CD4-positive, alpha-beta memory T cell (primary cell): Measurements from ENCODE around the gene UGT2B28. TPM values are rescaled to one million over a fixed set of nuclear protein-coding genes. Genes with fewer than 3 reads are reported as not detected.
"Not testable (repeated sequence)": the region's sequence is repeated elsewhere in the genome, so short reads cannot be mapped to it uniquely, and the experiment has no call there.

Experiments used
- CTCF ChIA-PET: fragments of 350-600 bp; sonication (Branson Sonifier 250); formaldehyde crosslinking; loops from one replicate; lab custom pipeline; 2021; ENCODE audit warnings: inconsistent platforms; ENCODE audit not compliant: partially characterized antibody; lab: Charles Lee
- POLR2A ChIA-PET: fragments of 350-600 bp; sonication (Branson Sonifier 250); formaldehyde crosslinking; loops from one replicate; lab custom pipeline; 2021; ENCODE audit not compliant: partially characterized antibody; lab: Charles Lee
- DNase-seq, 5 donors: peaks; one replicate each; pipeline versions ENCODE4 v3.0.0 to v3.0.0-alpha.2; 2020 to 2022; ENCODE audit warnings: mixed read lengths in 1 of 5
- H3K27ac ChIP-seq: one replicate; pipeline ENCODE4 v1.7.0; 2013; ENCODE audit warnings: low read depth, low read length
- H3K27me3 ChIP-seq: 2 replicates; pipeline ENCODE4 v1.7.0; 2013; ENCODE audit warnings: mild to moderate bottlenecking, low read length, moderate library complexity; ENCODE audit not compliant: insufficient read depth
- H3K36me3 ChIP-seq: 2 replicates; pipeline ENCODE4 v1.7.0; 2013; ENCODE audit warnings: mild to moderate bottlenecking, low read length, moderate library complexity; ENCODE audit not compliant: insufficient read depth
- H3K4me1 ChIP-seq: 2 replicates; pipeline ENCODE4 v1.7.0; 2013; ENCODE audit warnings: mild to moderate bottlenecking, low read length, moderate library complexity; ENCODE audit not compliant: insufficient read depth
- H3K4me3 ChIP-seq, 2 donors: one replicate each; pipeline ENCODE4 v1.7.0; 2013; ENCODE audit warnings: low read length in 2 of 2, mild to moderate bottlenecking in 1 of 2
- H3K9me3 ChIP-seq, 2 donors: one replicate each; pipeline ENCODE4 v1.7.0; 2013; ENCODE audit warnings: low read length in 2 of 2, control low read depth in 1 of 2; ENCODE audit not compliant: control insufficient read depth in 1 of 2
- H3K27ac Mint-ChIP-seq, 7 donors: one replicate each; pipeline ENCODE4 v1.8.0; 2020 to 2021; ENCODE audit warnings: mixed read lengths in 7 of 7, mild to moderate bottlenecking in 6 of 7, inconsistent platforms in 3 of 7, moderate library complexity in 3 of 7
- H3K27me3 Mint-ChIP-seq, 2 donors: one replicate each; pipeline ENCODE4 v1.8.0; 2020 to 2021; ENCODE audit warnings: mixed read lengths in 2 of 2
- H3K36me3 Mint-ChIP-seq, 2 donors: one replicate each; pipeline ENCODE4 v1.8.0; 2020 to 2021; ENCODE audit warnings: mixed read lengths in 2 of 2, inconsistent platforms in 1 of 2, mild to moderate bottlenecking in 1 of 2
- H3K4me1 Mint-ChIP-seq, 4 donors: one replicate each; pipeline ENCODE4 v1.8.0; 2020 to 2021; ENCODE audit warnings: mixed read lengths in 4 of 4, mild to moderate bottlenecking in 1 of 4
- H3K4me3 Mint-ChIP-seq, 8 donors: one replicate each; pipeline ENCODE4 v1.8.0; 2020 to 2021; ENCODE audit warnings: mixed read lengths in 8 of 8, mild to moderate bottlenecking in 7 of 8, moderate library complexity in 6 of 8, inconsistent platforms in 3 of 8
- H3K9me3 Mint-ChIP-seq, 8 donors: one replicate each; pipeline ENCODE4 v1.8.0; 2020 to 2021; ENCODE audit warnings: mixed read lengths in 8 of 8, mild to moderate bottlenecking in 5 of 8, inconsistent platforms in 3 of 8, moderate library complexity in 1 of 8
- intact Hi-C: fragments of 100-400 bp; cut with micrococcal nuclease; formaldehyde crosslinking; loops from one replicate; pipeline ENCODE4 v1.15.1; 2023
- polyA plus RNA-seq, 2 donors: library from polyadenylated mRNA; unstranded; fragments of 300-500 nt; fragmentation: Illumina TruSeq; gene quantifications; one replicate each; pipeline ENCODE4 v1.2.3, GENCODE V29; 2021
- total RNA-seq, 2 experiments: library from RNA; stranded (reverse); gene quantifications; one replicate each; pipeline ENCODE4 v1.2.3, GENCODE V29; 2021

Gene UGT2B28
- total and polyA plus RNA-seq, 4 experiments from 2014 or later, result not detected

GRCh38 chr4:69253147-69253772 lies 27.0 kb upstream of the UGT2B28 start:
- H3K9me3 Mint-ChIP-seq, H3K27ac ChIP-seq, H3K36me3 ChIP-seq, intact Hi-C loops, CTCF ChIA-PET, DNase-seq, H3K4me1 ChIP-seq, H3K36me3 Mint-ChIP-seq, H3K4me1 Mint-ChIP-seq, H3K4me3 ChIP-seq, POLR2A ChIA-PET, H3K9me3 ChIP-seq, H3K27me3 Mint-ChIP-seq, H3K4me3 Mint-ChIP-seq, H3K27me3 ChIP-seq, H3K27ac Mint-ChIP-seq: not testable (repeated sequence)

DNA sequence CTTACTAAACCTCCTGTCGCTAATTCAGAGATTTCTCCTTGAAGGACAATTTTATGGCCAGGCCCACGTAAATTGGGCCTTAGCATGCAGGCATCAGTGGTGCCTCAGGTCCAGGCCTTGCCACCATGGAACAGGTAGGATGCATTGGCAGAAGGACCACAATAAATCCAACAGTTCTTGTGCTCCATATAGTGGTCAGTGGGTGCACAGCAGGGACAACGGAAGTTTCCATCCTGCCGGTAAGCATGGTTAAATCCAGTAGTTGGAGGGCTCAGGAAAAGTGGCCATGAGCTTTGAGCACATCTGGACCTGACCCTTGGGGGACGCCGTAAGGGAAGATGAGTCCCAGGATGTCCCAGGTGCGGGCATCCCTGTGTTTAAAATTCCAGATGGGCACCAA lies 11.7 kb upstream of the UGT2B28 start:
- H3K4me1 ChIP-seq, H3K27me3 Mint-ChIP-seq, H3K9me3 Mint-ChIP-seq, H3K4me1 Mint-ChIP-seq, H3K4me3 Mint-ChIP-seq, H3K36me3 Mint-ChIP-seq, DNase-seq, H3K4me3 ChIP-seq, H3K36me3 ChIP-seq, H3K27me3 ChIP-seq, H3K27ac Mint-ChIP-seq, POLR2A ChIA-PET, CTCF ChIA-PET, H3K27ac ChIP-seq, intact Hi-C loops, H3K9me3 ChIP-seq: not testable (repeated sequence)

DNA sequence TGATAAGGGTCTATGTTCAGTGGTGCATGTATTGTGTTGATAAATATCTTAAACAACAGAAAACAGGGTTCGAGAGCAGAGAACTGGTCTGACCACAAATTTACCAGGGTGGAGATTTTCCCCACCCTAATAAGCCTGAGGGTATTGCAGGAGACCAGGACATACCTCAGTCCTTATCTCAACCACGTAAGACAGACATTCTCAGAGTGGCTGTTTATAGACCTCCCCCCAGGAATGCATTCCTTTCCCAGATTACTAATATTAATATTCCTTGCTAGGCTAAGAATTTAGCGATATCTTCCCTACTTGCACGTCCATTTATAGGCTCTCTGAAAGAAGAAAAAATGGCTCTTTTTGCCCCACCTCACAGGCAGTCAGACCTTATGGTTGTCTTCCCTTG lies 16.1 kb downstream of the UGT2B28 start:
- H3K9me3 ChIP-seq, H3K27me3 Mint-ChIP-seq, H3K27ac Mint-ChIP-seq, H3K36me3 Mint-ChIP-seq, POLR2A ChIA-PET, H3K4me3 ChIP-seq, H3K27me3 ChIP-seq, H3K36me3 ChIP-seq, H3K27ac ChIP-seq, DNase-seq, H3K4me1 Mint-ChIP-seq, H3K4me1 ChIP-seq, intact Hi-C loops, CTCF ChIA-PET: not testable (repeated sequence)
- Mint-ChIP-seq H3K9me3 (peaks cover 0 to 14% (median 4%) of the 10 kb centered on the region in 8 donors), H3K4me3 (peak overlapping the region in 1 of 8 donors; percentile 55)

- H3K27me3 Mint-ChIP-seq, H3K4me3 ChIP-seq, H3K27ac Mint-ChIP-seq, H3K4me1 ChIP-seq, intact Hi-C loops, H3K27me3 ChIP-seq, H3K9me3 Mint-ChIP-seq, H3K27ac ChIP-seq, H3K36me3 ChIP-seq, H3K4me3 Mint-ChIP-seq, H3K4me1 Mint-ChIP-seq, H3K9me3 ChIP-seq, POLR2A ChIA-PET, H3K36me3 Mint-ChIP-seq, DNase-seq, CTCF ChIA-PET: not testable (repeated sequence)
Measured at GRCh38 chr4:69308426-69309033, 28.3 kb downstream of the UGT2B28 start.

DNA sequence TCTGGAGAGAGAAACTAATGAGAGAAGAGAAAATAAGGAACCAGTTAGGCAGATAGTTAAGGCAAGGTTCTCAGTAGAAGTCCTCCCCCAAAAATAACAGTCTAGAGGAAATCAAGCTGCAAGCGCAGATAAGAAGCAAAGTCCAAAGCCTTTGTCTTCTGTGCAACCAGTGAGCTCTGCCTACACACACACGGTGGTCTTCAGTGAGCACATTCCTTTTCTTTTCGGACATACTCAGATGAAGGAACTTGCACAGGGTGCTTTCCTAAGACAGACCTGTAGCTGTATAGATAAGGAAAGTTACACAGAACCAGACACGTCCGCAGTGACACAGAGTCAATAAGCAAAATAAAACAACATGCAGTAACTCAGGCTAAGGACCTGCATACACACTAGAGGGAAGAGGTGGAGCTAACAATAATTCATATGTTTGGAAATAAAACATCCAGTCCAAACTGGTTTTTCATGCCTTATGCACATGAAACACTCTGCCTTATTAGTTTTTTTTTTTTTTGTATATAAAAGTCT lies 29.3 kb downstream of the UGT2B28 start:
- H3K4me3 Mint-ChIP-seq, H3K36me3 Mint-ChIP-seq, CTCF ChIA-PET, H3K27me3 Mint-ChIP-seq, H3K9me3 Mint-ChIP-seq, DNase-seq, H3K4me3 ChIP-seq, POLR2A ChIA-PET, H3K36me3 ChIP-seq, H3K27ac ChIP-seq, H3K27me3 ChIP-seq, H3K9me3 ChIP-seq, H3K27ac Mint-ChIP-seq, H3K4me1 Mint-ChIP-seq, H3K4me1 ChIP-seq: not testable (repeated sequence)
- intact Hi-C loops, result loop anchor here (10.0 kb wide), 1 partner anchor 1195 kb away; no protein-coding TSS in a partner anchor

DNA sequence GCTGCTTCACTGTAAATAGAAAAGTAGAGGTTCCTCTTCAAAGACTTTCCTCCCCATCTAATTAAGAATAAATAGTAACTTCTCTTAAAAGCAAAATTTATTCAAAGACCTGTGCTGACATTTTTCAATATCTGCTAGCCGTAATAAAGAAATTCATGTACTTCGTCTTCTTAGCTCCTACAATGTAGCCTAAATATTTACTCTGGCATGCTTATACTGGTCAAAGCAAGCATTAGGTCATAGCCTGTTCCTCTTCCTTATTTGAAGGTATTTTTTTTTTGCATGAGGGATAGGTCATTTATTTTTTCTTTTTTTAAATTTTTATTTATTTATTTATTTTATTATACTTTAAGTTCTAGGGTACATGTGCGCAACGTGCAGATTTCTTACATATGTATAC lies 30.0 kb downstream of the UGT2B28 start:
- H3K27ac ChIP-seq, H3K4me3 ChIP-seq, H3K36me3 Mint-ChIP-seq, H3K27ac Mint-ChIP-seq, H3K4me3 Mint-ChIP-seq, H3K4me1 Mint-ChIP-seq, H3K36me3 ChIP-seq, H3K27me3 ChIP-seq, H3K27me3 Mint-ChIP-seq, H3K4me1 ChIP-seq, DNase-seq, CTCF ChIA-PET, H3K9me3 Mint-ChIP-seq, POLR2A ChIA-PET, H3K9me3 ChIP-seq: not testable (repeated sequence)
- intact Hi-C loops, result loop anchor here (10.0 kb wide), 1 partner anchor 1195 kb away; no protein-coding TSS in a partner anchor

- H3K4me3 Mint-ChIP-seq, CTCF ChIA-PET, H3K27me3 Mint-ChIP-seq, H3K36me3 ChIP-seq, H3K4me1 ChIP-seq, POLR2A ChIA-PET, H3K27ac Mint-ChIP-seq, H3K9me3 Mint-ChIP-seq, H3K27me3 ChIP-seq, H3K9me3 ChIP-seq, H3K4me3 ChIP-seq, H3K27ac ChIP-seq, H3K36me3 Mint-ChIP-seq, H3K4me1 Mint-ChIP-seq: not testable (repeated sequence)
- intact Hi-C loops, result loop anchor here (10.0 kb wide), 1 partner anchor 1187 kb away; no protein-coding TSS in a partner anchor
- peak in 3 of 5 donors; percentile 2 to 4 (median 3) for DNase-seq
Measured at GRCh38 chr4:69317669-69318298, 37.5 kb downstream of the UGT2B28 start.
